HG02885 (cell line): Measurements from ENCODE around the gene TTC28.

Experiments used
- ATAC-seq: cut with Tn5 transposase; IDR thresholded peaks from one replicate; pipeline ENCODE4 v1.9.1; 2021; ENCODE audit warnings: mild to moderate bottlenecking; ENCODE audit not compliant: unreplicated experiment, poor library complexity

The TTC28 gene

DNA sequence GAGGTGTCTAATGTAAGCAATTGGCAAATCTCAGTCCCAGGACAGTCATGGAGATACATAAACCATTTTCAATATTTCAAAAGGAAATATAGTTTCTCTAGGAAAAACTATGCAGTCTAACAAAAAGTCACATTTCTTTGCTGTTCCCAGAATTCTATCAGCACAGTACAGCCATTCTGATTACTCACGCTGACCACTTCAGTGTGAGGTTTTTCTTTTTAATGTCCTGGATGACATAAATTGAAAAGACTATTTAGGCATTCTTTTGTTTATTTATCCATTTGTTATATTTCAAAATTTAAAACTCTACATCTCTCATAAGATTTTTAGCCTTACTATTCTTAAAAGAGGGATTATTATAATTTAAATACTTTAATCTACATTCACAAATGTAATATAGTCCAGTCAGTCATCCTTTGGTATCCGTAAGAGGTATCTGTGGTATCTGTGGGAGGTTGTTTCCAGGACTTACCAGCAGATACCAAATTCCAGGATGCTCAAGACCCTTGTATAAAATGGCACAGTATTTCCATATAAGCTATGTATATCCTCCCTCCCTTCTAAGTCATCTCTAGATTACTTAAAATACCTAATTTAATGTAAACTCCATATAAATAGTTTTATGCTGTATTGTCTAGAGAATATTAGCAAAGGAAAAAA is 429.5 kb downstream of the TTC28 start:
- no peak for ATAC-seq

DNA sequence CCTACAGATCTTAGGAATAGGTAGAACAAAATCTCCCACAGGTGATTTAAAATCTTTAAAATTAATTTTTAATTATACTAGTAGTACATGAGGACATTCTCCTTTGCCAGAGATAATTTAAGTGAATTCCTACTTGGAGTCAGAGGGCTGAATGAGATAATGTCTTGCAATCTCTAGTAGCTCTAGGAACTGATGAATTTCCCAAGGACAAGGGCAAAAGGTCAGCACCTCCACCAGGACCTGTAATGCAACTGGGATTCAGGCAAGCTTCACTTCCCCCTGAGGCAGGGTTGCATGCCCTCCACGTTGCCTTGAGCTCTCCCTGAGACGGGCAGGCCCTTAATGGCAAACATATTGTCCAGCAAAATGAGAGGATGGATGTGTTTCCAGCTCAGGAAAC is 430.2 kb downstream of the TTC28 start:
- ATAC-seq, result no peak

DNA sequence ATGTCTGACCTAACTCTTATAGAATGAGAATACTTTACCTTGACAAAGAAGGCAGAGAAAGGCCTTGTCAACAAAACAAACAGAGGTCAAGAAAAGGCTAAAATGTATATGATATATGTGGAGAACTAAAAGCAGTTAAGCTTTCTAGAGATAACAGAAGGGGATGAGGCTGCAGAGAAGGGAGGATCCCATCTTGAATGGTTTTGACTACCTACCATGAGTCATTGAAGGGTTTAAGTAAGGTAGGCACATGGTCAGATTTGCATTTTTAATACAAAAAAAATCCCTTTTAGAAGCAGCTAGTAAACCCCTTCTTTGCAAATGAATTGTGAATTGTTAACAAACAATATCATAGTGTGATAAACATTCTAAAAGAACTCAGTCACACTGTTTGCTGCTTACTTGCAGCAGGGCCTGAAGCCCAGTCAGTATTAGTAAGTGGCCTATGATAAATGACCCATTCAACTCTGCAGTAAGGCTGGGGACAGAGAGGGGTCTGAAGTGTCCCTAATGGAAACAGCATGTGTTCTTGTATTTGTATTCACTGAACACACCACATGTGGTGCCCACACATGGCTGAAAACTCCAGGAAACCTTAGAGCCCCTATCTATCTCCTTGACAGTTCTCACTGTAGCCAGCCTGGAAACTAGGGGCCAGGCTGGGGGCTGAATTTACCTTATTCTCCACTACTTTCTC is 431.8 kb downstream of the TTC28 start:
- ATAC-seq, result no peak

DNA sequence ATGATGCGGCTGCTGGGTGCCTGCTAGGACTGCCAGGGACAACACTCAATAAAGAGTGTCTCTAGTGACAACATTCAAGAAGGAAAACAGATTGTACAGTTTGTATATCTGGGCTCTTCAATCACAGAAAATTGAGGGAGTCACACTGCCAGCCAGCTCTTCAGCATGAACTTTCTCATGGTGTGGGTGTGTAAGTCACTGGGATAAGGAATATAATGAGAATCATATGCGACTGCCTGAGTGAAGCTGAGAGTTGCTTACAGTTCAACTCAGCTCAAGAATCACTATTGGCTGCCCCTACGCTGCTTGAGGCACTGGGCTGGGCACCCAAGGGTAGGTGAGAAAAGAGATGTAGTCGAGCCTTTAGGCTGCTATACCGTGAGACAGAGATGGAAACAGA is 432.5 kb downstream of the TTC28 start:
- ATAC-seq, result no peak

DNA sequence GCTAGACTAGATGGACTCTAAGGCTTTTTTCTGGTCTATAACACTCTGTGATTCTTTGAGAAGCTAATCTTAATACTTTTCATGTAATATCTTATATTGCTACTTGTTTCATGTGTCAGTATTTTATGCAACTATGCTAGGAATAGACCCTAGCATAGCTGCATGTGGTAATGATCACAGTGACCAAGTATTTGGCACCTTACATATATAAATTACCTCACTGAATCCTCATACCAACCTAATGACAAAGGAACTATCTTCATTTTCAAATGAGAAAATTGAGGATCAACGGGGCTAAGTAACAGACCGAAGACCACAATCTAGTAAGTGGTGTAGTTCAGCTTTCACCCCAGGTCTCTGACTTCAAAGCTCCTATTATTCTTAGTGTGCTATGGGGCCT is 433.2 kb downstream of the TTC28 start:
- no peak for ATAC-seq

DNA sequence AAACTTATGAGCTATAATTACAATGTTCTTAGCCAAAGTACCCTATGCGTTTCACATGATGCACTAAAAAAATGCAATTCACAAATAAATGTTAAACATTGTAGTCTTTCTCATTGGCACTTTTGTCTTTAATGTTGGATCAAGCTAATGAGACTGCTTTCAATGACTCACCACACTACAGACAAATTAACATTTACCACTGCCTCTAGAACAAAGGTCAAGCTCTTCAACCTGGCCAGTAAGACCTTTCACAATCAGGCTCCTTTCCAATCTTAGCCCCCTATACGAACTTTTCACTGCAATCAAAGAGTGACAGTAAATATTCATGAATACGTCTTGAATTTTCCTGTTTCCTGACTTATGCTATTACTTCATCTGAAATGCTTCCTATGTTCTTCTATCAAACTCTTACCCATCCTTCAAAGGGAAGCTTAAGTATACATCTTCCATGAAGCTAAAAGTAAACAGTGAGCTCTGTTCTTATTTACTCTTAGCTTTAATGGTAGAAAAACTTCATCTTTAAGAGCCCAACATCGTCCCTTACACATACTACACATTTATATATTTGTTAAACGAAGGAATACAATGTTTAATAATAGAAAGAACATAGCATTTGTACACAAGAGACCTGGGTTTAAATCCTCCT is 433.9 kb downstream of the TTC28 start:
- ATAC-seq, result no peak

DNA sequence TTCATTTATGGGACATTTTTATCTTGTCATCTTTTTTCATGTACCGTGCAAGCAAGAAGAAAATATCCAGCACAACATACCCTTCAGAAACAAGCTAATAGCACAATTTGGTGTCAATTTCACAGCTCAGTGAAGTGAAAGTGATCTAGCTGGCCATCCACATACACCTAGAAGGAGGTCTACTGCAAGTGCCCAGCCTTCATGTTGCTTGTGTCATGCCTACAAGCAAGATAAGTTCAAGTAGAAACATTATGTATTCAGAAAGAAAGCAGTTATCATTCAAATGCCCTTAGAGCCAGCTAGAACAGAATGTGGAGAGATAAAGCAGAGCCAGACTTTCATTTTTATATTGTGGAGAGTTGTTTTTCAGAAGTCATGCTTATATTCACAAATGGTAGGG is 434.9 kb downstream of the TTC28 start:
- no peak for ATAC-seq

DNA sequence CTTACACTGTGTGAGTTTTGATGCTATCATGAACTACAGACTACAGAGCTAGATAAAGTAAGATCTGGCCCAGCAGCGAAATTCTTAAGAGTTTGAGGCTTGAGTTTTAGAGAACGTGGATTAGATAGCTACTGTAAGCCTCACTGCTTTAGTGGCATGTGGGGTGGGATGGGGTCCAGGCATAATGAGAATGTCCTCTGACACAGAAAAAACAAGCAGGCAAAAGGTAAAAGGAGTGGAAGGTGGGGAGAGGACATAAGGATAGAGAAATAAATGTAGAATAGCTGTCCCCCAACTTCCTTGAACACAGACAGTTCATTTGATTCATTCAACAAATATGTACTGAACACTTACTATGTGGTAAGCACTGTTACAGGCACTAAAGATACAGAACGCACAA is 436.1 kb downstream of the TTC28 start:
- no peak for ATAC-seq

DNA sequence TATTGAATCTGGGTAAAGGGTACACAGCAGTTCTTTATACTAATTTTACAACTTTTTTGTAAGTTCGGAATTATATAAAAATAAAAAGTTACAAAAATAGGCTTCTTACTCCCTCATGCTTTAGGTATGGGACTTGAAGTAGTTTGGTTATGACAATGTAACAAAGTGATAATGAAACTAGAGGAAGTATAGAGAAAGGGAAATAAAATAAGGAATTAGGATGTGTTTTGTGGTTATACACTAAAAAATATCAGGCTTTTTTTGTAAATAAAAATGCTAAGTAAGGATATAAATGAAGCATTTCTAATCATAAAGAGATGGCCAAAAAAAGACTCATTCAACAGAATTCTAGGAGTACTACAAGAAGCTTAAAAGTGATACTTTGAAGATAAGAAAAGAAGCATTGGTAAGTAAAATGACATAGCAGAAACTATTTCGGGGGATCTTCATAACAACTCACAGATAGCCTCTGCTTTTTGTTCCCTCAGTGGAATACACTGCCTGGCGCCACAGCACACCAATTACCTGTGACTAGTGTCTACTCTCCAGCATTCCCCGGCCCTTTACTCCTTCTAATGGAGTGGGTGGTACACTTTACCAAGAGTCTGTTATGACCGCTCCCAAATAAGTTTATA is 437.9 kb downstream of the TTC28 start:
- no peak for ATAC-seq

DNA sequence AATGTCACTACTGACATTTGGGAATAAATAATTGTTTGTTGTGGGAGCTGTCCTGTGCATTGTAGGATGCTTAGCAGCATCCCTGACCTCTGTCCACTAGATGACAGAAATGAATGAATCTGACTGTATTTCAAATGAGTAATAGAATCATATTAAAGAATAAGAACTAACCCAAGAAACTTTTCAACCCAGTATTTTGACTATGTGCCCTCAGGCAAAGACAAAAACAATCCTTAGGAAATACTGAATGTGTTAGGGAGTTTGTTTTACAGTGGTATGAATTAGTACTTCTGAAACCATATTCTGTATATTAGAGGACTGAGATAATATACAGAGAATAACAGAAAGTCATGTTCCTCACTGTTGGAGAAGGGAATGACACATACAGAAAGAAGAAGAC is 439.7 kb downstream of the TTC28 start:
- ATAC-seq, result no peak

DNA sequence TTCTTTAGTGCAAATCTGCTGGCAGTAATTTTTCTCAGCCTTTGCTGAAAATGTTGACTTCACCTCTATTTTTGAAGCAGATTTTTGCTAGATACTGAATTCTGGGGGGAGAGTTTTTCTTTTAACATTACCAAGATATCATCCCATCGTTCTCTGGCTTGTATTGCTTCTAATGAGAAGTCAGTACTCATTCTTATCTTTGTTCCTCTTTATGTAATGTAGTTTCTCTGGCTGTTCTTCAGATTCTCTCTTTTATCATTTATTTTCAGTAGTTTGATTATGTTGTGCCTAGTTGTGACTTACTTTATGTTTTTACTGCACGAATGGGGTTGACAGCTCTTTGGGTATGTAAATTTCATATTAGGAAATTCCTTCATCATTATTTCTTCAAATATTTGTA is 441.9 kb downstream of the TTC28 start:
- no peak for ATAC-seq

DNA sequence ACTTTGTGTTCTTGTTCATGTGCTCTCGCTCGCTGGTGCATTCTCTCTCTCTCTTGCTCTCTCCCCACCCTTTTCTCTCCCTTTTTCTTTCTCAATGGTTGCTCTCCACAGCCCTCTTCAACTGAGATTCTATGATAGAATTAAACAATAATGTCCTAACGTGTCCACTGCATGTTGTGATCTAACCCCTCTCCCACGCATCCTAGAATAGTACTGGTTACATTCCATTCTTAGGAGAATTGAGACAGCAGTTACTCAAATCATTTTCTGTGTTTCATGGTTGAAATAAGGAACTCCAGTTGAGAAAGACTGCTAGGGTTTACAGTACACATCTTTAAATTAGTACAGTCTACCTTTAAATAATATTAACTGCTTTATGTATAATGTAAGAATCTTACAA is 442.5 kb downstream of the TTC28 start:
- no peak for ATAC-seq

DNA sequence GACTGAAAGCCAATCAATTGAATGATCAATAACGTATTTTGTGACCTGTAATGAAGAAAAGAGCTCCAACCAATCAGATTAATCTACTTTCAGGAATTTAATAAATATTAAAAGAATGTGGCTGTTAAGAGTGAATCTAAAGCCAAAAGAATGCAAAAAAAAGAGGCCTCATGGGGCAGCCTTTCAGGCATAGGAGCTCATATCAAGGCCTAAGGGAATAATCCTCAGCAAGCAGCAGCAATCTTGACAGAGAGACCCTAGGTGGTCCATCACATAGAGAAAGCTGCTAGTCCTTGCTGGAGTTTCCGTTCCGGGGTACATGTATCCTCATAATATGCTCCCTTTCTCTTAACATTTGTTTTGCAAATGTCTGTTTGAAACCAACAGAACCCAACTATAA is 447.4 kb downstream of the TTC28 start:
- no peak for ATAC-seq

DNA sequence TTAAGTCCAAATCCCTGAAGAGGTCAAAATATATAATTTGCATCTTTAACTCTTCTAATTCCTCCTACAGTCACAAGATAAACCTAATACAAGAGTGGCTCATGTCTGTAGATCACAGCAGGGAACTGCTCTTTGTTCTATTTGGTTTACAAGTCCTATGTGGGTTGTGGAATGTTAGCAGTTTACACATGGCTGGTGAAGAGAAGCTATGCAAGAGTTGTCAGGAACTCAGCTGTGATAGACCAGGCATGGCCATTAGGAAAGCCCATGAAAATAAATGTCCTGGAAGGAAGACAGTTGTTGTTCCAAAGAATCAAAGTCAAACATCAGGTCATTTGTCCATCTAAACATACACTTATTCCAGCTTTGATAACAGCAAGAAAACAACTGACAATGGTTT is 448.2 kb downstream of the TTC28 start:
- ATAC-seq, result no peak

DNA sequence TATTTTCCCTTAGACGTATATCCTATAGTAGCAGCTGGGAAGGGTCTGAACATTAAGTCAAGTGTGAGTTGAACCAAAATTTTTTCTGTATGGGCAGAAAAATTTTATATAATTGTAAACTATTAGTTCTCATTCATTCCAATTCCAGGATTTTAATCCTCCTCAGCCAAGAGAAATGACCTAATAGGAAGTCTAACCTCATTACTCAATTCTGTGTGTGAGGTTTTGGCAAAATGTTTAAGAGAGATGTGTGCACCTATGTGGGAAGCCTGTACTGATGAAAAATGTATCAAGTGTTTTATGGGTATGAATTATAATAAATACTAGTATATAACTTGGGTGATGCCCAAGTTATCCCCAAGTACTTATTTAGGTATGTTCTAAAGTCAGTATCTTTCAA is 449.0 kb downstream of the TTC28 start:
- no peak for ATAC-seq

DNA sequence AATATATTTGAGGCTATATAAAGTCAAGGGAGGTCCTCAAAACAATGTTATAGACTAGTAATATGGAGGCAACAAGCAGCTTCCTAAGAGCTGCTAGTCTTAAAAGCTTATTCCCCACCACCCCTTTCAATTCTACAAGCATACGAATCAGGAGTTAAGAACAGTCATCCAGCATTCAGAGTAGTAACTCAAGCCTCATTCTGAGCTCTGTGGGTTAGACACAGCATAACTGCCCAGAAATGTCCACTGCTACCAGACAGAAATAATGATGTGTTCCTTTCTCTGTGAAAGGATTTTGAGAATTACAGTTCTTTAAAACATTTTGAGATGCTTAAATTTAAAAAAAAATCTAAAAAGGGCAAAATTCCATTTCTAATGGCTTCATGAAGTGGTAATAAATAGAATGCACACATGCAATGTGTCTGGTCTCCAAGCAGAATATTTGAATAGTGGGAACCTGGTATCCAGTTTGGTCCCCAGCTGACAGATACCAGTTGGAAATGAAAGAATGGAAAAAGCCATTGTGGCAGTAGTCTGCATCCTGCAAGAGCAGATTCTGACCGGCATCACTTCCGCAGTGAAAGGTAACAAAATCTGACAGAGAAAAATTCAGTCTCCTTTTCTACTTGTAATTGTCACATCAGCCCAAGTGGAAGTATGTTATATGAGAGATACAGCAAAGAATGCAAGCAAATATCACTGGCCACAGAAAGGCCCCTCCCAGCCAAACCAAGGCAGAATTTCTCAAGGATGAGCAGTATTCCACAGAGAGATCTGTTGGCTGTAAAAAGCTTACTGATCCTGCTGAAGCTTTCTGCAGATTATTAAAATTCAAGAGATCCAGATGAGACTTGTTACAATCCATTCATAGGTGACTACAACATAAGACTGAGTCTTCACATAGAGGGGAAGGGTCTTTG is 449.8 kb downstream of the TTC28 start:
- ATAC-seq, result no peak

DNA sequence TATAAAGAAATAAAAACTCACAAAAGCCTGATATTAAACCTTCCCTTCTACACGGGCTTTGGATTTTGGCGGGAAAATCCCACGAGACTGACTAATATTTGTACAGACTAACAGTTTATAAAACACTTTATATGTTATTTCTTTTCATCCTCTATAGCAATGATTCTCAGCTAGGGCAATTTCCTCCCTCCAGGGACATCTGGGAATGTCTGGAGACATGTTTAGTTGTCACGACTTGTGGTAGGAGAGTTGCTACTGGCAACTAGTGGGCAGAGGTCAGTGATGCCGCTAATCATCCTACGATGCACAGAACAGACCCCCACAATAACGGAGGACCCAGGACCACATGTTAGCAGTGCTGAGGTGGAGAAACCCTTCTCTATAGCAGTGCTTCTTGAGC is 455.8 kb downstream of the TTC28 start:
- no peak for ATAC-seq

DNA sequence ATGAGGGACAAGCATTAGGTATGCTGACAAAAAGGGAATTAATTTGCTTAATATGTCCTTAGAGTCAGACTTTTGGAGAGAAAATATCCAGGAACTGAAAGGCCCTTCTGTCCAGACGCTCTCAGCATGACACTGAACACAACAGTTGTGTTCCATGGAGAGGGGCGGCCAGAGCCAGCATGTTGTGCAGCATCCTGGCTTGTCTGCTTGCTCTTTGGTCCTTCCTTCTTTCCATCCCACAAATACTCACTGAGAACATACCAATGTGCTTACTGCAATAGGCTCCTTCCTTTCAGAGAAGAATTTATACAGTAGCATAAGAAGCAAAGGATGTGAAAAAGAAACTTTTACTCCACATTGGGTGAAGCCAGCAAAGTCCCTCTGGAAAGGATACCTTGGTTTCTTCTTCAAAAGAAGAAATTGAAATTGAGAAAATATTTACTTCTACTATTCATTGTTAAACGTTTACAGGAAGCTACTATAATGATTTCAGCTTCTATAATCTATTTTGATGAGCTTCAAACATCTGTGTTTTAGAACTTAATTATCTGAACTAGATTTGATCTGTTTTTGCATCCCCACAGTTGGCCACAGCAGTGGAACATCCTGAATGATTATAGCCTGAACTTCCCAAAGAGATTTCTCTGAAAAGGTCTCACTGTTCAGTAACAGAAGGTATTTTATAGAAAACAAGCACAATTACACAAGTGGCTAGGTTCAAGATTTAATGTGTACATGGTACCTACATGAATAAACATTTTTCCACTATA is 456.5 kb downstream of the TTC28 start:
- ATAC-seq, result no peak

DNA sequence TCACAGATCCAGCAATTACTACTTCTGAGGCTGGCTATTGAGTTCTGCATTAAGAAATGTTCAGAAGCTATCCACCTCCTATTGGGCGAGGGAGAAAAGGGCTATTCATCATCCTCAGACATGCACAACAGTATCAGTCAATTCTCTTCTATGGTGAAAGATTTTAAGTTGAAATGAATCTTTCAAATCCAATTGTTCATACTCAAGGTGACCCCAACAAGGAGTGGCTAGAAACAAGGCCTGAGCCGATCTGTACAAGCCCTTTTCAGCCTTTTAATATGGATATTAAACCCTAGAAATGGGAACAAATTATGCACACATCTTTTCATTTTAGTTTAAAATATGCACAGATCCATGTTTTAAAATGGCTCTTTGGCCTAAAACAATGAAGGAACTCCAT is 457.1 kb downstream of the TTC28 start:
- no peak for ATAC-seq

DNA sequence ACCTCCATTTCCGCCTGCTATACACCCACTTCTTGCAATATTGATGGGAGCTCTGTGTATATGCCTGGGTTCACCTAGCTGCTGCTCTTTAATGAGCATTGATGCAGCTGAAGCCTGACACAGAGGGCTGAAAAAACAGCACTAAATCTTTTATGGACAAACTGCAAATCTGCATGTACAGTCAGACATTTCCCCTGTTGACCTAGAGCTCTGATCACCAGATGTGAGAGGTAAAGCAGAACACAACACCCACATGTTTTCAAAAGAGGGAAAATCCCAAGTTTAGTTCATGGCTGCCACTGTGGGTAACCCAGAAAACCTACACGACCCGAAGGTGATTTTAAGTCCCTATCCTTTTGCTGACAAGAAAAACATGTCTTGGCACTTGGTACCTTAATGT is 457.6 kb downstream of the TTC28 start:
- no peak for ATAC-seq
